ENCODE data around the gene EML4. TPM values are rescaled to one million over a fixed set of nuclear protein-coding genes. Genes with fewer than 3 reads are reported as not detected.

Gene EML4
- total RNA-seq, 3 donors from 2014 or later (not counting 1 experiment from before 2014, with no cell fraction given), result 88.4 to 136 (median 91.5) TPM

DNA sequence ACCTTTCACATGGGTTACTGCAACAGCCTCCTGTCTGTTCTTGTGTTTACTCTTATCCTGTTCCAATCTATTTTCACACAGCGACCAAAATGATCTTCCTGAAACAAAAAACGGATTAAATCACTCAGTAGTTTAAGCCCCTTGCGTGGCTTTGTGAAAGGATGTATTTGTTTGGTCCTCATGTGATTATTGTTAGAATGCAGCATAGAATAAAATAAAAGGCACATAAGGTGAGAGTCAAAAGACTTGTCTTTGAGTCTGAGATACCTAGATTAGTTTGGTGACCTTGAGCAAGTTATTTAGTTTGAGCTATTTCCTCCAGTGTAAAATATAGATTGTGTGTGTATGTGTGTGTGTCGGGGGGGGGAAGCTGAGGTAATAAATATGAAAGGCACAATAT, 72.4 kb downstream of the EML4 start:
- Histone ChIP-seq H3K9me3 (ENCODE audit: control insufficient read depth, insufficient read depth, low read length) (no peaks in the 10 kb centered on the region), H3K4me1 (ENCODE audit: control insufficient read depth, insufficient read depth, low read length) (peaks cover 4% of the 10 kb centered on the region), H3K4me3 (ENCODE audit: low read length) (no peak overlapping the region), H3K36me3 (ENCODE audit: control insufficient read depth, insufficient read depth, low read length) (peaks cover 9% of the 10 kb centered on the region), H3K27me3 (ENCODE audit: control insufficient read depth, insufficient read depth, low read length) (no peaks in the 10 kb centered on the region), H3K27ac (ENCODE audit: low read length) (no peak overlapping the region)
- intact Hi-C loops (cut with micrococcal nuclease), result no loop called here
- Mint-ChIP-seq H3K27ac (no peak overlapping the region), H3K4me1 (peaks cover 20 to 36% of the 10 kb centered on the region in 2 donors), H3K9me3 (no peaks in the 10 kb centered on the region), H3K36me3 (peaks cover 5% of the 10 kb centered on the region), H3K4me3 (no peak overlapping the region), H3K27me3 (ENCODE audit: low read depth in 2 of 2) (no peaks in the 10 kb centered on the region)
- 73% methylated on average over 4 of the region's 4 CpGs for WGBS (ENCODE audit: insufficient coverage)
- TF ChIP-seq, protein P1, sequence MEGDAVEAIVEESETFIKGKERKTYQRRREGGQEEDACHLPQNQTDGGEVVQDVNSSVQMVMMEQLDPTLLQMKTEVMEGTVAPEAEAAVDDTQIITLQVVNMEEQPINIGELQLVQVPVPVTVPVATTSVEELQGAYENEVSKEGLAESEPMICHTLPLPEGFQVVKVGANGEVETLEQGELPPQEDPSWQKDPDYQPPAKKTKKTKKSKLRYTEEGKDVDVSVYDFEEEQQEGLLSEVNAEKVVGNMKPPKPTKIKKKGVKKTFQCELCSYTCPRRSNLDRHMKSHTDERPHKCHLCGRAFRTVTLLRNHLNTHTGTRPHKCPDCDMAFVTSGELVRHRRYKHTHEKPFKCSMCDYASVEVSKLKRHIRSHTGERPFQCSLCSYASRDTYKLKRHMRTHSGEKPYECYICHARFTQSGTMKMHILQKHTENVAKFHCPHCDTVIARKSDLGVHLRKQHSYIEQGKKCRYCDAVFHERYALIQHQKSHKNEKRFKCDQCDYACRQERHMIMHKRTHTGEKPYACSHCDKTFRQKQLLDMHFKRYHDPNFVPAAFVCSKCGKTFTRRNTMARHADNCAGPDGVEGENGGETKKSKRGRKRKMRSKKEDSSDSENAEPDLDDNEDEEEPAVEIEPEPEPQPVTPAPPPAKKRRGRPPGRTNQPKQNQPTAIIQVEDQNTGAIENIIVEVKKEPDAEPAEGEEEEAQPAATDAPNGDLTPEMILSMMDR (IDR thresholded peaks at IDR 0.05), result no peak
- no peak for ATAC-seq
- DNase-seq, result no peak

DNA sequence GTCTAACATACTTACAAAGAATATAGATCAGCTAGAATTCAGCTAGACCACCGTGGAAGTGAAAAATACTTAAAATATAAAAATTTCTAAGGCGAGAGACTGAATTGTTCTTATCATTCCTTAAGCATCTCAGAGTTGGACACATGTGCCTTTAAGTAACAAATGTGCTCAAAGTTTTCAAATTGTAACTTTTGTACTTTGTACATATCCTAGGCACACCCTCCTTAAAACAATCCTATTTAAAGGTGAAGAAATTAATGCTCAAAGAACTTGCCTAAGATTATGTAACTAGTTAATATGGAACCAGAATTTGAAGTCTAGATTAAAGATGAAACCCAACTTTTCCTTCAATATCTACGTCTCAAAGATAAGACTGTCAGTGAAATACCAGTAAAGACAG, 74.1 kb downstream of the EML4 start:
- H3K36me3 Mint-ChIP-seq, result peaks cover 8% of the 10 kb centered on the region
- TF ChIP-seq, protein P1 (IDR thresholded peaks at IDR 0.05), result no peak
- H3K36me3 ChIP-seq (ENCODE audit: control insufficient read depth, insufficient read depth, low read length), result peaks cover 18% of the 10 kb centered on the region
- H3K9me3 Mint-ChIP-seq, result no peaks in the 10 kb centered on the region
- H3K9me3 ChIP-seq (ENCODE audit: control insufficient read depth, insufficient read depth, low read length), result no peaks in the 10 kb centered on the region
- peak overlapping the region in 1 of 2 donors; percentile 7 for H3K27ac Mint-ChIP-seq
- WGBS (ENCODE audit: insufficient coverage), result 100% methylated on average over 1 of the region's 3 CpGs
- intact Hi-C loops (cut with micrococcal nuclease), result no loop called here
- H3K4me3 ChIP-seq (ENCODE audit: low read length), result no peak overlapping the region
- no peaks in the 10 kb centered on the region for H3K27me3 ChIP-seq (ENCODE audit: control insufficient read depth, insufficient read depth, low read length)
- H3K4me1 Mint-ChIP-seq, result peaks cover 16 to 27% of the 10 kb centered on the region in 2 donors
- H3K4me1 ChIP-seq (ENCODE audit: control insufficient read depth, insufficient read depth, low read length), result peaks cover 4% of the 10 kb centered on the region
- DNase-seq (no peak), ATAC-seq (no peak)
- H3K4me3 Mint-ChIP-seq, result no peak overlapping the region
- no peaks in the 10 kb centered on the region for H3K27me3 Mint-ChIP-seq (ENCODE audit: low read depth in 2 of 2)
- no peak overlapping the region for H3K27ac ChIP-seq (ENCODE audit: low read length)

DNA sequence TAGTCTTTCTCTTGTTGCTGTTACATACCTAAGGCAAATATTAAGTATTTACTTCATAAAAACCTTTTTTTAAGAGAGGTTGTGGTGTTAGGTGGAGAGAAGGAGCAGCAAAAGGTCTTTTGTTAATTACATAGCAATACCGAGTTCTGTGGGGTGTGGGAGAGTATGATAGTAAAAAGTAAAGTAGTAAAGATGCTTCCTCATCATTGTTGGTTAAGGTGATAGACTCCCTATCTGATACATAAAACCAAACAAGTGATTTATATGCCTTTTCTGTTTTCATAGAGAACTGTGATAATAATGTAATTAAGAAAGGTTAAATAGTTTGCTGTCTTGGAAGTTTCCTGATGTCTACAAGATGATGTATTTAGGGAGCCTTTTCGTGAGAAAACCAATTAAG, 75.4 kb downstream of the EML4 start:
- Mint-ChIP-seq H3K27me3 (ENCODE audit: low read depth in 2 of 2) (no peaks in the 10 kb centered on the region), H3K9me3 (no peaks in the 10 kb centered on the region), H3K27ac (no peak overlapping the region), H3K4me1 (peaks cover 17 to 26% of the 10 kb centered on the region in 2 donors), H3K36me3 (peaks cover 8% of the 10 kb centered on the region), H3K4me3 (no peak overlapping the region)
- ATAC-seq (peak in 2 of 3 donors; percentile 29 to 67), DNase-seq (no peak)
- H3K9me3 ChIP-seq (ENCODE audit: control insufficient read depth, insufficient read depth, low read length), result no peaks in the 10 kb centered on the region
- 61% methylated on average over 2 of the region's 2 CpGs for WGBS (ENCODE audit: insufficient coverage)
- H3K27ac ChIP-seq (ENCODE audit: low read length), result no peak overlapping the region
- H3K4me3 ChIP-seq (ENCODE audit: low read length), result no peak overlapping the region
- TF ChIP-seq, protein P1 (IDR thresholded peaks at IDR 0.05), result no peak
- intact Hi-C loops (cut with micrococcal nuclease), result no loop called here
- H3K36me3 ChIP-seq (ENCODE audit: control insufficient read depth, insufficient read depth, low read length), result peaks cover 18% of the 10 kb centered on the region
- H3K4me1 ChIP-seq (ENCODE audit: control insufficient read depth, insufficient read depth, low read length), result no peaks in the 10 kb centered on the region
- H3K27me3 ChIP-seq (ENCODE audit: control insufficient read depth, insufficient read depth, low read length), result no peaks in the 10 kb centered on the region

GRCh38 chr2:42245396-42245795, 76.2 kb downstream of the EML4 start:
- no peak for ATAC-seq
- intact Hi-C loops (cut with micrococcal nuclease), result no loop called here
- Mint-ChIP-seq H3K9me3 (no peaks in the 10 kb centered on the region), H3K4me1 (peaks cover 26 to 31% of the 10 kb centered on the region in 2 donors), H3K27me3 (ENCODE audit: low read depth in 2 of 2) (no peaks in the 10 kb centered on the region), H3K36me3 (peaks cover 8% of the 10 kb centered on the region), H3K4me3 (no peak overlapping the region), H3K27ac (no peak overlapping the region)
- peaks cover 2% of the 10 kb centered on the region for H3K4me1 ChIP-seq (ENCODE audit: control insufficient read depth, insufficient read depth, low read length)
- H3K27ac ChIP-seq (ENCODE audit: low read length), result no peak overlapping the region
- no peaks in the 10 kb centered on the region for H3K9me3 ChIP-seq (ENCODE audit: control insufficient read depth, insufficient read depth, low read length)
- TF ChIP-seq, protein P1 (IDR thresholded peaks at IDR 0.05), result no peak
- peaks cover 18% of the 10 kb centered on the region for H3K36me3 ChIP-seq (ENCODE audit: control insufficient read depth, insufficient read depth, low read length)
- 94% methylated on average over 4 of the region's 4 CpGs for WGBS (ENCODE audit: insufficient coverage)
- no peaks in the 10 kb centered on the region for H3K27me3 ChIP-seq (ENCODE audit: control insufficient read depth, insufficient read depth, low read length)
- H3K4me3 ChIP-seq (ENCODE audit: low read length), result no peak overlapping the region
- DNase-seq, result no peak

Data from natural killer cell (primary cell).